Measurements from ENCODE around the gene RHO.

The RHO gene

DNA sequence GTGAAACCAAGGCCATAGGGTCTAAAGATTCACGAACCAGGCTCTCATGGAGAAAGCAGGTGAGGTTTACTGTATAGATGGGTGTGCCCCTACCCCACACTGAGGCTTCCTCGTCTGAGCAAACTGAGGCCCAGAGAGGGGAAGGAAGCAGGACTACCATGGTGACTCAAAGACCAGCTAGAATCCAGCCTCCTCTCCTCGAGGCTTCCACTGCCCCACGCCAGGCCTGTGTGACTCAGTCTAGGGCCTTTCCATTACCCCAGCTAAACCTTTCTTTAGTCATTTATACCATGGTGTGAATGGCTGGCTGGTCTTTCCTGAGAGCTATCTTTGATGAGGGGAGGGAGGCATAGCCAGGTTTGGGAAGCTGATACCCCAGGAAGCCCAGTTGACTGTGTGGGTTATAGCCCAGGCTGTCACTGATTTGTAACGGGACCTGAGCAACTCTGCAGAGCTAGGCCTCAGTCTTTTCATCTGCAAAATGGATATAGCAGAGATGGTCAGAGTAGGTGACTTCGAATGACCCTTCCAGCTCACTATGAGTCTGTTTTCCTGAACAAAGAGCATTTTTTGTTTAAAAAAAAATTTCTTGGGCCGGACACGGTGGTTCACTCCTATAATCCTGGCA, 3.0 kb upstream of the RHO start:
- Histone ChIP-seq H3K27me3 (ENCODE audit: insufficient read depth, low read depth, severe bottlenecking) (no peaks in the 10 kb centered on the region), H3K27ac (no peak overlapping the region), H3K36me3 (no peaks in the 10 kb centered on the region), H3K4me3 (ENCODE audit: low read depth, low read length) (no peak overlapping the region), H3K9me3 (ENCODE audit: severe bottlenecking) (no peaks in the 10 kb centered on the region)
- DNase-seq = no peak
- TF ChIP-seq, protein P1, sequence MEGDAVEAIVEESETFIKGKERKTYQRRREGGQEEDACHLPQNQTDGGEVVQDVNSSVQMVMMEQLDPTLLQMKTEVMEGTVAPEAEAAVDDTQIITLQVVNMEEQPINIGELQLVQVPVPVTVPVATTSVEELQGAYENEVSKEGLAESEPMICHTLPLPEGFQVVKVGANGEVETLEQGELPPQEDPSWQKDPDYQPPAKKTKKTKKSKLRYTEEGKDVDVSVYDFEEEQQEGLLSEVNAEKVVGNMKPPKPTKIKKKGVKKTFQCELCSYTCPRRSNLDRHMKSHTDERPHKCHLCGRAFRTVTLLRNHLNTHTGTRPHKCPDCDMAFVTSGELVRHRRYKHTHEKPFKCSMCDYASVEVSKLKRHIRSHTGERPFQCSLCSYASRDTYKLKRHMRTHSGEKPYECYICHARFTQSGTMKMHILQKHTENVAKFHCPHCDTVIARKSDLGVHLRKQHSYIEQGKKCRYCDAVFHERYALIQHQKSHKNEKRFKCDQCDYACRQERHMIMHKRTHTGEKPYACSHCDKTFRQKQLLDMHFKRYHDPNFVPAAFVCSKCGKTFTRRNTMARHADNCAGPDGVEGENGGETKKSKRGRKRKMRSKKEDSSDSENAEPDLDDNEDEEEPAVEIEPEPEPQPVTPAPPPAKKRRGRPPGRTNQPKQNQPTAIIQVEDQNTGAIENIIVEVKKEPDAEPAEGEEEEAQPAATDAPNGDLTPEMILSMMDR (IDR thresholded peaks at IDR 0.05; ENCODE audit: low read depth, low read length) = no peak

DNA sequence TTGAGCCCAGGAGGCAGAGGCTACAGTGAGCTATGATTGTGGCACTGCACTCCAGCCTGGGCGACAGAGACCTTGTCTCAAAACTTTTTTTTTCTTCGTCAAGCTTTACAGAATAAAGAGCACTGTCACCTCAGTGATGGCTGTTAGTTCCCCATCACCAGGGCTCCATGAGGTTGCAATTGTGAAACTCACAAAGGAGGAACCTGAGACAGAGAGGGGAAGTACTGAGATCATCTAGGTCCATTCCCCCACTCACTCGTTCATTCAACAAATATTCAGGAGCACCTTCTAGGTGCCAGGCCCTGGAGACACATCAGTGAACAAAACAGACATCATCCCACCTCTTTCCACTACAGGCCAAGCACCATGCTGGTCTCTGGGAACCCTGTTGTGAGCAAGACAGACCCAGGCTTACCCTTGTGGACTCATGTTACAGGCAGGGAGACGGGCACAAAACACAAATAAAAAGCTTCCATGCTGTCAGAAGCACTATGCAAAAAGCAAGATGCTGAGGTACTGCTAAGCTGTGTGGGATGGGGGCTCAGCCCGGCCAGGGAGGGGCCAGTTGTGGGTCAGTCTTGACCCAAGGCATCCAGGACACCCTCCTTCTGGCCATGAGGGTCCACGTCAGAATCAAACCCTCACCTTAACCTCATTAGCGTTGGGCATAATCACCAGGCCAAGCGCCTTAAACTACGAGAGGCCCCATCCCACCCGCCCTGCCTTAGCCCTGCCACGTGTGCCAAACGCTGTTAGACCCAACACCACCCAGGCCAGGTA, 2.1 kb upstream of the RHO start:
- TF ChIP-seq, protein P1 (IDR thresholded peaks at IDR 0.05; ENCODE audit: low read depth, low read length) = no peak
- Histone ChIP-seq H3K4me3 (ENCODE audit: low read depth, low read length) (no peak overlapping the region), H3K27me3 (ENCODE audit: insufficient read depth, low read depth, severe bottlenecking) (no peaks in the 10 kb centered on the region), H3K9me3 (ENCODE audit: severe bottlenecking) (no peaks in the 10 kb centered on the region), H3K36me3 (no peaks in the 10 kb centered on the region), H3K27ac (no peak overlapping the region)
- no peak for DNase-seq

DNA sequence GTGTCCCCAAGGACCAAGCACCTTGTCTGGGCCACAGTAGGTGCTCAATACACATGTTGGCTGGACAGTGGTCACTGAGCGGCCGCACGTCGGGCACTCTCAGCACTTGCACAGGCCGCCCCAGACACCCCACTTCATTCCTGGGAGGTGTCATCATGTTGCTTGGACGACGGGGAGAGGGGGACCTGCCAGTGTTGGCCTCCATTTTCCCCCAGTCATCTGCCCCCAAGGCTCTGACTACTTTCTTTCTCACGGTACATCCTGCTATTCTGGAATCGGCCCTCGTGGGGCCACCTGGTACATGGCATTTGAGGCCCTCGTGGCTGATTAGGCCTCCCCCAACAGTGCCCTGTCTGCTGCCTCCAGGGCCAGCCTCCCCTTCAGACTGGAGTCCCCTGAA, 1.2 kb upstream of the RHO start:
- no peak for DNase-seq
- Histone ChIP-seq H3K9me3 (ENCODE audit: severe bottlenecking) (no peaks in the 10 kb centered on the region), H3K27ac (no peak overlapping the region), H3K36me3 (no peaks in the 10 kb centered on the region), H3K4me3 (ENCODE audit: low read depth, low read length) (no peak overlapping the region), H3K27me3 (ENCODE audit: insufficient read depth, low read depth, severe bottlenecking) (no peaks in the 10 kb centered on the region)
- TF ChIP-seq, protein P1 (IDR thresholded peaks at IDR 0.05; ENCODE audit: low read depth, low read length) = no peak

DNA sequence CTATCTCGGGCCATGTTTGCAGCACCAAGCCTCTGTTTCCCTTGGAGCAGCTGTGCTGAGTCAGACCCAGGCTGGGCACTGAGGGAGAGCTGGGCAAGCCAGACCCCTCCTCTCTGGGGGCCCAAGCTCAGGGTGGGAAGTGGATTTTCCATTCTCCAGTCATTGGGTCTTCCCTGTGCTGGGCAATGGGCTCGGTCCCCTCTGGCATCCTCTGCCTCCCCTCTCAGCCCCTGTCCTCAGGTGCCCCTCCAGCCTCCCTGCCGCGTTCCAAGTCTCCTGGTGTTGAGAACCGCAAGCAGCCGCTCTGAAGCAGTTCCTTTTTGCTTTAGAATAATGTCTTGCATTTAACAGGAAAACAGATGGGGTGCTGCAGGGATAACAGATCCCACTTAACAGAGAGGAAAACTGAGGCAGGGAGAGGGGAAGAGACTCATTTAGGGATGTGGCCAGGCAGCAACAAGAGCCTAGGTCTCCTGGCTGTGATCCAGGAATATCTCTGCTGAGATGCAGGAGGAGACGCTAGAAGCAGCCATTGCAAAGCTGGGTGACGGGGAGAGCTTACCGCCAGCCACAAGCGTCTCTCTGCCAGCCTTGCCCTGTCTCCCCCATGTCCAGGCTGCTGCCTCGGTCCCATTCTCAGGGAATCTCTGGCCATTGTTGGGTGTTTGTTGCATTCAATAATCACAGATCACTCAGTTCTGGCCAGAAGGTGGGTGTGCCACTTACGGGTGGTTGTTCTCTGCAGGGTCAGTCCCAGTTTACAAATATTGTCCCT, 1.2 kb downstream of the RHO start:
- H3K27ac ChIP-seq = no peak overlapping the region
- no peaks in the 10 kb centered on the region for H3K27me3 ChIP-seq (ENCODE audit: insufficient read depth, low read depth, severe bottlenecking)
- no peak for DNase-seq
- H3K9me3 ChIP-seq (ENCODE audit: severe bottlenecking) = no peaks in the 10 kb centered on the region
- no peak overlapping the region for H3K4me3 ChIP-seq (ENCODE audit: low read depth, low read length)
- TF ChIP-seq, protein P1 (IDR thresholded peaks at IDR 0.05; ENCODE audit: low read depth, low read length) = no peak
- H3K36me3 ChIP-seq = no peaks in the 10 kb centered on the region

DNA sequence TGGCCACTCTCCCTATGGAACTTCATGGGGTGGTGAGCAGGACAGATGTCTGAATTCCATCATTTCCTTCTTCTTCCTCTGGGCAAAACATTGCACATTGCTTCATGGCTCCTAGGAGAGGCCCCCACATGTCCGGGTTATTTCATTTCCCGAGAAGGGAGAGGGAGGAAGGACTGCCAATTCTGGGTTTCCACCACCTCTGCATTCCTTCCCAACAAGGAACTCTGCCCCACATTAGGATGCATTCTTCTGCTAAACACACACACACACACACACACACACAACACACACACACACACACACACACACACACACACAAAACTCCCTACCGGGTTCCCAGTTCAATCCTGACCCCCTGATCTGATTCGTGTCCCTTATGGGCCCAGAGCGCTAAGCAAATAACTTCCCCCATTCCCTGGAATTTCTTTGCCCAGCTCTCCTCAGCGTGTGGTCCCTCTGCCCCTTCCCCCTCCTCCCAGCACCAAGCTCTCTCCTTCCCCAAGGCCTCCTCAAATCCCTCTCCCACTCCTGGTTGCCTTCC, 1.9 kb downstream of the RHO start:
- H3K27me3 ChIP-seq (ENCODE audit: insufficient read depth, low read depth, severe bottlenecking) = no peaks in the 10 kb centered on the region
- DNase-seq = no peak
- no peaks in the 10 kb centered on the region for H3K36me3 ChIP-seq
- H3K9me3 ChIP-seq (ENCODE audit: severe bottlenecking) = no peaks in the 10 kb centered on the region
- H3K27ac ChIP-seq = no peak overlapping the region
- TF ChIP-seq, protein P1 (IDR thresholded peaks at IDR 0.05; ENCODE audit: low read depth, low read length) = no peak
- no peak overlapping the region for H3K4me3 ChIP-seq (ENCODE audit: low read depth, low read length)

Measured in WERI-Rb-1 (cell line).